Hepatocyte (in vitro differentiated cells): ENCODE measurements around the gene OR13G1.

ENCODE experiments used
- CTCF ChIP-seq: fragments of 200-600 bp; sonication (generic); IDR thresholded peaks from 2 replicates; pipeline ENCODE4 v1.5.1; 2016; ENCODE audit warnings: antibody characterized with exemption, mild to moderate bottlenecking; ENCODE audit not compliant: poor library complexity
- EZH2 ChIP-seq: fragments of 200-600 bp; sonication (generic); IDR thresholded peaks from 2 replicates; pipeline ENCODE4 v1.6.1; 2016; ENCODE audit warnings: antibody characterized with exemption, mild to moderate bottlenecking, borderline replicate concordance

GRCh38 chr1:247642742-247643141 lies 36.8 kb downstream of the OR13G1 start:
- no peak for TF ChIP-seq CTCF
- no peak for TF ChIP-seq EZH2
